K562 (cell line): ENCODE results near the gene RBBP8. TPM values are rescaled to one million over a fixed set of nuclear protein-coding genes. Genes with fewer than 3 reads are reported as not detected.

Experiments
- ATAC-seq: fragments of 200-7000 bp; cut with Tn5 transposase; 3 replicates; pipeline ENCODE4 v1.9.1; 2020; ENCODE audit warnings: moderate library complexity
- BruUV-seq: library from RNA; stranded (reverse); fragments of 400-500 nt; replicated peaks from 2 replicates; lab custom pipeline; 2021; lab: Mats Ljungman, UMichigan
- CTCF ChIA-PET: fragments of 300-600 bp; formaldehyde crosslinking; extraction: SDS; loops from one replicate; lab custom pipeline; 2021; ENCODE audit warnings: low intra/inter-chr PET ratio; lab: Yijun Ruan, JAX
- POLR2A ChIA-PET: fragments of 300-600, 350-650 bp; sonication (Branson Sonifier 250); formaldehyde crosslinking; extraction: SDS; loops from one replicate; lab custom pipeline; 2021; ENCODE audit warnings: antibody characterized with exemption, inconsistent platforms; lab: Yijun Ruan, JAX
- DNase-seq, 4 experiments: peaks; one replicate each; pipeline versions ENCODE4 v3.0.0 to v3.0.0-alpha.2; 2011 to 2018; ENCODE audit warnings: low spot score in 3 of 4, mixed read lengths in 3 of 4; ENCODE audit errors: extremely low read depth in 1 of 4
- FAIRE-seq: peaks from 2 replicates; lab custom pipeline; 2011; peaks lifted over from hg19 to GRCh38; lab: Jason Lieb, UNC
- H2AFZ ChIP-seq: 2 replicates; pipeline ENCODE4 v1.6.0; 2011; ENCODE audit warnings: low read depth, low read length, control low read depth, inconsistent platforms
- H3K27ac ChIP-seq: fragments of 200-600 bp; 3 replicates; pipeline ENCODE4 v1.8.0; 2011; ENCODE audit warnings: low read depth, mild to moderate bottlenecking, control low read depth, inconsistent platforms, low read length, moderate library complexity, mixed read lengths; ENCODE audit errors: extremely low read depth
- H3K27me3 ChIP-seq, 2 experiments: fragments of 300-600 bp in 1 of 2; 2 replicates in 1 of 2; 3 replicates in 1 of 2; pipeline versions ENCODE4 v1.6.0 to v1.8.0; 2011; ENCODE audit warnings: inconsistent platforms in 2 of 2, low read length in 2 of 2, mild to moderate bottlenecking in 1 of 2, mixed read lengths in 1 of 2, moderate library complexity in 1 of 2; ENCODE audit not compliant: control insufficient read depth in 2 of 2, insufficient read depth in 2 of 2
- H3K36me3 ChIP-seq: fragments of 300-600 bp; 3 replicates; pipeline ENCODE4 v1.8.0; 2011; ENCODE audit warnings: mild to moderate bottlenecking, low read length, inconsistent platforms; ENCODE audit not compliant: control insufficient read depth, insufficient read depth
- H3K4me1 ChIP-seq, 2 experiments: fragments of 200-600 bp in 1 of 2; replicated peaks in 1 of 2; 2 replicates in 1 of 2; 3 replicates in 1 of 2; pipeline versions ENCODE4 v1.5.1 to v1.8.0; 2011; ENCODE audit warnings: inconsistent platforms in 2 of 2, low read length in 2 of 2, mild to moderate bottlenecking in 1 of 2, mixed read lengths in 1 of 2, moderate library complexity in 1 of 2; ENCODE audit not compliant: control insufficient read depth in 2 of 2, insufficient read depth in 2 of 2
- H3K4me2 ChIP-seq: 2 replicates; pipeline ENCODE4 v1.6.1; 2011; ENCODE audit warnings: low read length, control low read depth, inconsistent platforms, mixed read lengths; ENCODE audit not compliant: insufficient read depth
- H3K4me3 ChIP-seq: fragments of 200-600 bp; sonication (generic), shearing (Covaris generic); 2 replicates; pipeline ENCODE4 v1.5.1; 2016; ENCODE audit warnings: control low read depth, inconsistent platforms
- H3K79me2 ChIP-seq: fragments of 200-600 bp; 3 replicates; pipeline ENCODE4 v1.8.0; 2011; ENCODE audit warnings: low read length, inconsistent platforms; ENCODE audit not compliant: control insufficient read depth, insufficient read depth
- H3K9ac ChIP-seq, 2 experiments: 2 replicates each; pipeline versions ENCODE4 v1.6.0 to v1.6.1; 2011; ENCODE audit warnings: low read depth in 2 of 2, low read length in 2 of 2, control low read depth in 1 of 2, inconsistent platforms in 1 of 2, mild to moderate bottlenecking in 1 of 2, mixed read lengths in 1 of 2; ENCODE audit not compliant: insufficient read depth in 1 of 2
- H3K9me1 ChIP-seq: one replicate; pipeline ENCODE4 v1.6.0; 2011; ENCODE audit warnings: inconsistent platforms, mild to moderate bottlenecking, low read length, moderate library complexity; ENCODE audit not compliant: control insufficient read depth, insufficient read depth
- H3K9me3 ChIP-seq: replicated peaks from 2 replicates; pipeline ENCODE4 v1.5.1; 2011; ENCODE audit warnings: low read depth, low read length, inconsistent platforms; ENCODE audit not compliant: control insufficient read depth, insufficient read depth
- H4K20me1 ChIP-seq: replicated peaks from 2 replicates; pipeline ENCODE4 v1.6.1; 2011; ENCODE audit warnings: low read length, inconsistent platforms, mixed read lengths; ENCODE audit not compliant: control insufficient read depth, insufficient read depth
- BRD9 ChIP-seq: fragments of 450-650 bp; IDR thresholded peaks from 2 replicates; pipeline ENCODE4 v1.6.1; 2018; ENCODE audit warnings: low read depth; ENCODE audit not compliant: partially characterized antibody
- CEBPG ChIP-seq, 3 experiments: fragments of 200-800 bp in 1 of 3; sonication (Bioruptor generic) in 1 of 3; sonication (generic) in 1 of 3; formaldehyde crosslinking in 1 of 3; IDR thresholded peaks in 2 of 3; conservative IDR thresholded peaks in 1 of 3; 2 replicates each; pipeline versions ENCODE4 v1.6.1 to v1.8.0; 2016 to 2022; ENCODE audit warnings: missing compliant biosample characterization in 2 of 3, missing genetic modification characterization in 2 of 3, mild to moderate bottlenecking in 1 of 3, missing genetic modification reagents in 1 of 3
- ESRRA ChIP-seq: fragments of 450-650 bp; IDR thresholded peaks from 2 replicates; pipeline ENCODE4 v1.6.1; 2014; ENCODE audit warnings: low read depth, mild to moderate bottlenecking, moderate library complexity, borderline replicate concordance
- KLF10 ChIP-seq: fragments of 250-450 bp; sonication (Bioruptor Pico); IDR thresholded peaks from 2 replicates; pipeline ENCODE4 v1.6.1; 2021; ENCODE audit warnings: matching md5 sums
- SIN3A ChIP-seq, 2 experiments: fragments of 150-350 bp in 1 of 2; IDR thresholded peaks; 2 replicates each; pipeline ENCODE4 v1.6.1; 2011 to 2016; ENCODE audit warnings: borderline replicate concordance in 2 of 2, low read depth in 2 of 2, low read length in 2 of 2, mild to moderate bottlenecking in 2 of 2, moderate library complexity in 2 of 2; ENCODE audit not compliant: control insufficient read depth in 1 of 2
- ZNF175 ChIP-seq: fragments of 200-800 bp; sonication (Bioruptor generic); IDR thresholded peaks from 2 replicates; pipeline ENCODE4 v1.6.1; 2016; ENCODE audit warnings: low read depth, mild to moderate bottlenecking, missing genetic modification characterization, missing compliant biosample characterization
- ZNF561 ChIP-seq: fragments of 450-650 bp; formaldehyde crosslinking; conservative IDR thresholded peaks from 2 replicates; pipeline ENCODE4 v1.4.0; 2020; ENCODE audit warnings: mild to moderate bottlenecking, moderate library complexity
- ZNF695 ChIP-seq: fragments of 450-650 bp; formaldehyde crosslinking; IDR thresholded peaks from 2 replicates; pipeline ENCODE4 v1.4.0; 2020; ENCODE audit warnings: mild to moderate bottlenecking, moderate library complexity
- WGBS: fragments of 100-300 bp; shearing (Covaris generic); methylation state at CpG from one replicate; pipeline ENCODE4 v1.1.6; 2016; ENCODE audit warnings: low coverage, mixed read lengths; ENCODE audit not compliant: insufficient coverage; ENCODE audit errors: missing lambda C conversion rate; 5-methylcytosine and 5-hydroxymethylcytosine counted together
- in situ Hi-C: fragments of 300-500 bp; cut with MboI; formaldehyde crosslinking; loops from 4 replicates; pipeline ENCODE4 v1.15.0; 2018; ENCODE audit warnings: inconsistent platforms, mixed read lengths
- intact Hi-C: fragments of 100-400 bp; cut with micrococcal nuclease; formaldehyde crosslinking; loops from 2 replicates; pipeline ENCODE4 v1.14.2; 2022
- polyA plus RNA-seq, 8 experiments: library from polyadenylated mRNA; depleted of rRNA in 4 of 8; stranded (reverse) in 5 of 8; unstranded in 3 of 8; fragments of >200 nt; fragmentation: Nextera tagmentation in 2 of 8; fragmentation: Illumina TruSeq in 1 of 8; extraction: Ambion mirVana in 2 of 8; extraction: Trizol in 1 of 8; gene quantifications; 2 replicates each; pipeline versions ENCODE4 v1.2.1 to v1.2.3, GENCODE V29; 2011 to 2014; ENCODE audit warnings: inconsistent platforms in 1 of 8, missing spikeins in 1 of 8
- total RNA-seq, 7 experiments: library from RNA; depleted of rRNA in 6 of 7; stranded (reverse); fragments of >200 nt in 6 of 7; fragmentation: Illumina TruSeq in 2 of 7; extraction: Trizol in 2 of 7; gene quantifications; 2 replicates each; pipeline versions ENCODE4 v1.2.1 to v1.2.3, GENCODE V29; 2011 to 2021; ENCODE audit warnings: low replicate concordance in 1 of 7
- TF ChIP-seq, protein P1 (sequence below), 3 experiments: fragments of 200-800 bp in 1 of 3; fragments of 250-450 bp in 1 of 3; fragments of 450-650 bp in 1 of 3; sonication (Bioruptor Pico) in 1 of 3; sonication (Bioruptor generic) in 1 of 3; formaldehyde crosslinking in 1 of 3; IDR thresholded peaks; 2 replicates each; pipeline versions ENCODE4 v1.6.1 to v1.8.0; 2016 to 2022; ENCODE audit warnings: mild to moderate bottlenecking in 2 of 3, missing genetic modification characterization in 2 of 3, missing compliant biosample characterization in 1 of 3, moderate library complexity in 1 of 3
- TF ChIP-seq, protein P2 (sequence below): fragments of 450-650 bp; IDR thresholded peaks from 2 replicates; pipeline ENCODE4 v1.6.1; 2018; ENCODE audit not compliant: partially characterized antibody
- TF ChIP-seq, protein P3 (sequence below): fragments of 450-650 bp; conservative IDR thresholded peaks from 2 replicates; pipeline ENCODE4 v1.6.1; 2016; ENCODE audit warnings: missing genetic modification characterization, low read depth, mild to moderate bottlenecking, control low read depth, missing compliant biosample characterization

RBBP8 gene
- total and polyA plus RNA-seq, 9 of the 15 experiments (the other 6 are each of a cell fraction or from before 2014, with no cell fraction given), result 28.4 to 63.1 (median 48.9) TPM

DNA sequence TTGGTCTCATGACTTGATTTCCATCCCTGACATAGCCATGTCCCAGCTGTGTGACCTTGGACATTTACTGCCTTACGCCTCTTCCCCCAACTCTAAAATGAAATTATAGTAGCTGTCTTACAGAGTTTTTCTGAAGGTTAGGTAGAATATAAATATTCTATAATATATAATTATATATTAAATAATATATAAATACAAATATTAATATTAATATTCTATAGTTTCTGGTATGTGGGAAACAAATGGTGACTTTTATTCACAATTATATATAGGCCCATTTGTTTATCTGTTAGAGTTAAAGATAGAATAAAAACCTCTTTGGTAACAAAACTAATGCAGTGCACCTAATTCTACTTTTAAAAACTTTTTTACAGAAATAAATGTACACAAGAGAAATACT lies 1.7 kb downstream of the RBBP8 start:
- intact Hi-C loops, result loop anchor here (5.0 to 10.0 kb wide), 2 partner anchors 38 to 140 kb away; no protein-coding TSS in a partner anchor
- in situ Hi-C loops, result no loop called here
- FAIRE-seq (no peak), ATAC-seq (no peak; the same call in 2 of the 3 replicates), DNase-seq (peak in 1 of 4 experiments; percentile 28)
- peaks cover 1 to 11% of the 10 kb centered on the region in 2 experiments; a peak in 2 of 5 replicates for H3K4me1 ChIP-seq
- no TSS peak for BruUV-seq
- peaks cover 33% of the 10 kb centered on the region for H3K36me3 ChIP-seq
- peak overlapping the region; percentile 62 to 89; a peak in 3 of 4 replicates for H3K9ac ChIP-seq
- no peaks in the 10 kb centered on the region for H3K27me3 ChIP-seq
- H3K9me1 ChIP-seq, result no peaks in the 10 kb centered on the region
- WGBS, result 13% methylated on average over 1 of the region's 1 CpG
- H3K4me3 ChIP-seq, result peak overlapping the region; percentile 79
- POLR2A ChIA-PET, result interaction anchor here (0.7 kb wide), 2 partner anchors 10 to 41 kb away, joined by 4 read pairs; no protein-coding TSS in a partner anchor
- H3K4me2 ChIP-seq, result peak overlapping the region; percentile 99
- H3K9me3 ChIP-seq, result no peaks in the 10 kb centered on the region
- H2AFZ ChIP-seq, result peak overlapping the region; percentile 96
- peaks cover 44% of the 10 kb centered on the region for H3K79me2 ChIP-seq
- peak overlapping the region; percentile 86 for H3K27ac ChIP-seq
- no peaks in the 10 kb centered on the region for H4K20me1 ChIP-seq
- CTCF ChIA-PET, result no interaction called here
- TF ChIP-seq, protein P1, sequence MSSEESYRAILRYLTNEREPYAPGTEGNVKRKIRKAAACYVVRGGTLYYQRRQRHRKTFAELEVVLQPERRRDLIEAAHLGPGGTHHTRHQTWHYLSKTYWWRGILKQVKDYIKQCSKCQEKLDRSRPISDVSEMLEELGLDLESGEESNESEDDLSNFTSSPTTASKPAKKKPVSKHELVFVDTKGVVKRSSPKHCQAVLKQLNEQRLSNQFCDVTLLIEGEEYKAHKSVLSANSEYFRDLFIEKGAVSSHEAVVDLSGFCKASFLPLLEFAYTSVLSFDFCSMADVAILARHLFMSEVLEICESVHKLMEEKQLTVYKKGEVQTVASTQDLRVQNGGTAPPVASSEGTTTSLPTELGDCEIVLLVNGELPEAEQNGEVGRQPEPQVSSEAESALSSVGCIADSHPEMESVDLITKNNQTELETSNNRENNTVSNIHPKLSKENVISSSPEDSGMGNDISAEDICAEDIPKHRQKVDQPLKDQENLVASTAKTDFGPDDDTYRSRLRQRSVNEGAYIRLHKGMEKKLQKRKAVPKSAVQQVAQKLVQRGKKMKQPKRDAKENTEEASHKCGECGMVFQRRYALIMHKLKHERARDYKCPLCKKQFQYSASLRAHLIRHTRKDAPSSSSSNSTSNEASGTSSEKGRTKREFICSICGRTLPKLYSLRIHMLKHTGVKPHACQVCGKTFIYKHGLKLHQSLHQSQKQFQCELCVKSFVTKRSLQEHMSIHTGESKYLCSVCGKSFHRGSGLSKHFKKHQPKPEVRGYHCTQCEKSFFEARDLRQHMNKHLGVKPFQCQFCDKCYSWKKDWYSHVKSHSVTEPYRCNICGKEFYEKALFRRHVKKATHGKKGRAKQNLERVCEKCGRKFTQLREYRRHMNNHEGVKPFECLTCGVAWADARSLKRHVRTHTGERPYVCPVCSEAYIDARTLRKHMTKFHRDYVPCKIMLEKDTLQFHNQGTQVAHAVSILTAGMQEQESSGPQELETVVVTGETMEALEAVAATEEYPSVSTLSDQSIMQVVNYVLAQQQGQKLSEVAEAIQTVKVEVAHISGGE (CRISPR knock-in tag; IDR thresholded peaks at IDR 0.05), result no peak
- TF ChIP-seq ESRRA, result 0 out of 2 replicates have a peak, but pooled peaks have one; percentile 17
- TF ChIP-seq ZNF695 (CRISPR knock-in tag), result no peak
- TF ChIP-seq, protein P2, sequence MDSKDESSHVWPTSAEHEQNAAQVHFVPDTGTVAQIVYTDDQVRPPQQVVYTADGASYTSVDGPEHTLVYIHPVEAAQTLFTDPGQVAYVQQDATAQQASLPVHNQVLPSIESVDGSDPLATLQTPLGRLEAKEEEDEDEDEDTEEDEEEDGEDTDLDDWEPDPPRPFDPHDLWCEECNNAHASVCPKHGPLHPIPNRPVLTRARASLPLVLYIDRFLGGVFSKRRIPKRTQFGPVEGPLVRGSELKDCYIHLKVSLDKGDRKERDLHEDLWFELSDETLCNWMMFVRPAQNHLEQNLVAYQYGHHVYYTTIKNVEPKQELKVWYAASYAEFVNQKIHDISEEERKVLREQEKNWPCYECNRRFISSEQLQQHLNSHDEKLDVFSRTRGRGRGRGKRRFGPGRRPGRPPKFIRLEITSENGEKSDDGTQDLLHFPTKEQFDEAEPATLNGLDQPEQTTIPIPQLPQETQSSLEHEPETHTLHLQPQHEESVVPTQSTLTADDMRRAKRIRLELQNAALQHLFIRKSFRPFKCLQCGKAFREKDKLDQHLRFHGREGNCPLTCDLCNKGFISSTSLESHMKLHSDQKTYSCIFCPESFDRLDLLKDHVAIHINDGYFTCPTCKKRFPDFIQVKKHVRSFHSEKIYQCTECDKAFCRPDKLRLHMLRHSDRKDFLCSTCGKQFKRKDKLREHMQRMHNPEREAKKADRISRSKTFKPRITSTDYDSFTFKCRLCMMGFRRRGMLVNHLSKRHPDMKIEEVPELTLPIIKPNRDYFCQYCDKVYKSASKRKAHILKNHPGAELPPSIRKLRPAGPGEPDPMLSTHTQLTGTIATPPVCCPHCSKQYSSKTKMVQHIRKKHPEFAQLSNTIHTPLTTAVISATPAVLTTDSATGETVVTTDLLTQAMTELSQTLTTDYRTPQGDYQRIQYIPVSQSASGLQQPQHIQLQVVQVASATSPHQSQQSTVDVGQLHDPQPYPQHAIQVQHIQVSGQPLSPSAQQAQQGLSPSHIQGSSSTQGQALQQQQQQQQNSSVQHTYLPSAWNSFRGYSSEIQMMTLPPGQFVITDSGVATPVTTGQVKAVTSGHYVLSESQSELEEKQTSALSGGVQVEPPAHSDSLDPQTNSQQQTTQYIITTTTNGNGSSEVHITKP, result no peak
- no peak for TF ChIP-seq BRD9
- TF ChIP-seq, protein P3, sequence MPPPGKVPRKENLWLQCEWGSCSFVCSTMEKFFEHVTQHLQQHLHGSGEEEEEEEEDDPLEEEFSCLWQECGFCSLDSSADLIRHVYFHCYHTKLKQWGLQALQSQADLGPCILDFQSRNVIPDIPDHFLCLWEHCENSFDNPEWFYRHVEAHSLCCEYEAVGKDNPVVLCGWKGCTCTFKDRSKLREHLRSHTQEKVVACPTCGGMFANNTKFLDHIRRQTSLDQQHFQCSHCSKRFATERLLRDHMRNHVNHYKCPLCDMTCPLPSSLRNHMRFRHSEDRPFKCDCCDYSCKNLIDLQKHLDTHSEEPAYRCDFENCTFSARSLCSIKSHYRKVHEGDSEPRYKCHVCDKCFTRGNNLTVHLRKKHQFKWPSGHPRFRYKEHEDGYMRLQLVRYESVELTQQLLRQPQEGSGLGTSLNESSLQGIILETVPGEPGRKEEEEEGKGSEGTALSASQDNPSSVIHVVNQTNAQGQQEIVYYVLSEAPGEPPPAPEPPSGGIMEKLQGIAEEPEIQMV, result no peak
- TF ChIP-seq KLF10 (CRISPR knock-in tag), result no peak
- TF ChIP-seq SIN3A (IDR thresholded peaks at IDR 0.05; ENCODE audit: borderline replicate concordance in 2 of 2, control insufficient read depth in 1 of 2, low read depth in 2 of 2, low read length in 2 of 2), result 0 out of 4 replicates have a peak, but pooled peaks of 1 of the 2 experiments have one; percentile 21
- no peak for TF ChIP-seq ZNF561 (CRISPR knock-in tag)
- TF ChIP-seq ZNF175 (CRISPR knock-in tag), result no peak
- no peak for TF ChIP-seq CEBPG (CRISPR knock-in tag; IDR thresholded peaks at IDR 0.05)
- TF ChIP-seq CEBPG (tag; conservative IDR thresholded peaks at IDR 0.05 in 1 of 2, IDR thresholded peaks at IDR 0.05 in 1 of 2), result no peak
